A375 (cell line): ENCODE results near the gene IGSF1. TPM values are rescaled to one million over a fixed set of nuclear protein-coding genes. Genes with fewer than 3 reads are reported as not detected.

ENCODE experiments used
- total RNA-seq: library from RNA; depleted of rRNA; stranded (reverse); fragments of >200 nt; shearing (Covaris generic); gene quantifications from 2 replicates; pipeline ENCODE4 v1.2.3, GENCODE V29; 2014; rRNA removed

Gene IGSF1
- 0.13 and 0.15 TPM in 2 replicates for total RNA-seq

DNA sequence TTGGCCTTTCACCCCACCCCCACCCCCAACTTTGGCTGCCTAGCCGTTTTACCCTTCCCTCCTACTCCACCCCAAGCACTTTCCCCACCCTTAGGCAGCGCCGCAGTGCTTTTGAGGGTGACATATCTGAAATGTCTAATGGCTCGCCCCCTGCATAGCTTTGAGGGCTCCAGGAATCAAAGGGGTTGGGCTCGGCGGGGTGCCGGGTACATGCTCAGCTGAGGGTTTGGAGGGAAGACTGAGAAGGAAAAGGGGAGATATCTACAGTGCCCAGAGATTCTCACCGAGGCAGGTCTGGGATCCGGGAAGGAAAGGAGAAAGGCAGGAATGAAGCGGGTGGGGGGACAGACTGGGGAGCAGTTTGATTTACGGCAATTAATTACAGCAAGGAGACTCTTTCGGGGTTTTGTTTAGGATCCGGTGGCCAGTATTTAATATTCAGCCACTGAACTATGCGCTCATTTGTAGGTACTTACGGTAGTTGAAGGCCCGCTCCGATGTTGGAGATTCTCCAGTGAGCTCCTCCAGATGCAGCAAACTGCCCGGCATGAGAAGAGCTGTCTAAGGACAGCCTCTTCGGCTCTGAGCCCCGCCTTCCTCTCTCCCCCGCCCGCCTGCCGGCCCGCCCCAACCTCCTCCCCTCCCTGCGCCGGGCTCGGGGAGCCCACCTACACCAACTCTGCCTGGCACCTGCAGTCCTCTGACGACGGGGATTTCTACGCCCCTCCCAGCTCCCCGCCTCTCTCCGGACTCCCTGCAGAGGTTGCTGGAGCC, at the start of gene IGSF1:
Gene IGSF1, minus strand, starts transcription at position 569 of the 774 bp plus-strand sequence. CDS start 2,632 bp downstream, outside the sequence.

Other genes starting within 250 kb of the IGSF1 start
- gene ARHGAP36, start 231.0 kb downstream of the IGSF1 start, total RNA-seq = not detected in 2 replicates